Placental pericyte (primary cell): ENCODE results near the gene MYO1H. TPM values are rescaled to one million over a fixed set of nuclear protein-coding genes. Genes with fewer than 3 reads are reported as not detected.

Source experiments
- total RNA-seq: library from RNA; depleted of rRNA; stranded (reverse); fragments of >200 nt; gene quantifications from 2 replicates; pipeline ENCODE4 v1.2.3, GENCODE V29; 2012

MYO1H gene, protein sequence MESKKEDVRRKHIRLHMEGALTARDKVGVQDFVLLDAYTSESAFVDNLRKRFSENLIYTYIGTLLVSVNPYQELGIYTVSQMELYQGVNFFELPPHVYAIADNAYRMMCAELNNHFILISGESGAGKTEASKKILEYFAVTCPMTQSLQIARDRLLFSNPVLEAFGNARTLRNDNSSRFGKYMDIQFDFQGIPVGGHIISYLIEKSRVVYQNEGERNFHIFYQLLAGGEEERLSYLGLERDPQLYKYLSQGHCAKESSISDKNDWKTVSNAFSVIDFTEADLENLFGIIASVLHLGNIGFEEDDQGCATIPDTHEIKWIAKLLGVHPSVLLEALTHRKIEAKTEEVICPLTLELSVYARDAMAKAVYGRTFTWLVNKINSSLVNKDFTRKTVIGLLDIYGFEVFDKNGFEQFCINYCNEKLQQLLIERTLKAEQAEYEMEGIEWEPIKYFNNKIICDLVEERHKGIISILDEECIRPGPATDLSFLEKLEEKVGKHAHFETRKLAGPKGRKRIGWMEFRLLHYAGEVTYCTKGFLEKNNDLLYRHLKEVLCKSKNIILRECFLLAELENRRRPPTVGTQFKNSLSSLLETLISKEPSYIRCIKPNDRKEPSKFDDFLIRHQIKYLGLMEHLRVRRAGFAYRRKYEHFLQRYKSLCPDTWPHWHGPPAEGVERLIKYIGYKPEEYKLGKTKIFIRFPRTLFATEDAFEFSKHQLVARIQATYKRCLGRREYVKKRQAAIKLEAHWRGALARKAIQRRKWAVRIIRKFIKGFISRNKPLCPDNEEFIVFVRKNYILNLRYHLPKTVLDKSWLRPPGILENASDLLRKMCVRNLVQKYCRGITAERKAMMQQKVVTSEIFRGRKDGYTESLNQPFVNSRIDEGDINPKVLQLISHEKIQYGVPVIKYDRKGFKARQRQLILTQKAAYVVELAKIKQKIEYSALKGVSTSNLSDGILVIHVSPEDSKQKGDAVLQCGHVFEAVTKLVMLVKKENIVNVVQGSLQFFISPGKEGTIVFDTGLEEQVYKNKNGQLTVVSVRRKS
- total RNA-seq: not detected in 2 replicates

GRCh38 chr12:109347589-109347988 lies at the start of gene MYO1H:
Gene MYO1H, plus strand, starts transcription at chr12:109347900. Its CDS starts 61 bp downstream, at chr12:109347961.

GRCh38 chr12:109308534-109309380 lies 38.9 kb upstream of the MYO1H start, which contains the start of gene FOXN4:
Gene FOXN4, minus strand, starts transcription at chr12:109309284. Its CDS starts 963 bp downstream, at chr12:109308321.

DNA sequence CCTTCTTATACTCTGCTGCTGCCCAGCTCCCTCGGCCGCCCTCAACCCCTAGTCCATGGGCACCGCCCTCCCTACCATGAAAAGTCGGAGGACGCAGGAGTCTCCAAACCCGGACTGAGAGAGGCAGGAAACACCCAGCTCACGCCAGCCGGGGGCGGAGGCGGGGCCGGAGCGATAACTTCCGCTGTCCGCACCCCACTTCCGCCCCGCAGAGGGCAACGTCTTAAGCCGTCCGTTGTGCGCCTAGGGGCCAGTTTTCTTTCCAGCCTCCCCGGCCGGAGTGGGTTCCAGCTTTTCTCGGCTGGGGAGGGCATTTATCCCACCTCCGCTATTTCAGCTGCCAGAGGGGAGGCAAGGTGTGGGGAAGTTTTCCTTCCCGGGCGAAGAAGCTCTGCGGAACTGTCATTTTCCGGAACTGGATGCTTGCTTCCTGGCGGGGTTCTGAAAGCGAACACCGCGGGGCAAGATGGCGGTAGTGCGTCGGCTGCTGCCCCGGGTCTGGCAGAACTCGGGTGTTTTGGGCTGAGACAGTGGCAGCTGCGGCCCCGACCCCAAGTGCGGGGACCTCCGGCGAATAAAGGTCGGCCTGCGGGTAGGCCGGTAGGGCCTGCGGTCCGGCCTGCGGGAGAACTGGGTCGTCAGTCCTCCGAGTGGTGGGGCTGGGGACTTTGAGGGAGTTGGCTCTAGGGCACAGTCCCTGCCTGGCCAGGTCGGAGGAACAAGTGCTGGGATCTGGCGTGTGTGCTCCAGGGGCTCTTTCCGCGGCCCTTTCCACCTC lies 129.7 kb downstream of the MYO1H start, which contains the start of the genes KCTD10 and UBE3B:
Gene KCTD10, minus strand, starts transcription at position 116 of the 778 bp plus-strand sequence. Its CDS starts 38 bp downstream, at position 78.
Gene UBE3B, plus strand, starts transcription at position 450 of the 778 bp plus-strand sequence. CDS start 5,918 bp downstream, outside the sequence.

Other genes starting within 250 kb of the MYO1H start
- 1.5 and 4.3 TPM in 2 replicates for gene ACACB, start 231.3 kb upstream of the MYO1H start, total RNA-seq
- gene FOXN4, start 38.6 kb upstream of the MYO1H start, total RNA-seq: not detected in 2 replicates
- gene KCTD10, start 129.4 kb downstream of the MYO1H start, total RNA-seq: 81.6 and 141 TPM in 2 replicates
- gene UBE3B, start 129.7 kb downstream of the MYO1H start, total RNA-seq: 39.8 and 53.7 TPM in 2 replicates
- gene MMAB, start 225.6 kb downstream of the MYO1H start, total RNA-seq: 22.8 and 59.7 TPM in 2 replicates
- gene MVK, start 225.9 kb downstream of the MYO1H start, total RNA-seq: 31.6 and 38.7 TPM in 2 replicates